ENCODE data around the gene ITGB3. TPM values are rescaled to one million over a fixed set of nuclear protein-coding genes. Genes with fewer than 3 reads are reported as not detected.

ITGB3 gene
- polyA plus RNA-seq, 1 of the 3 experiments (the other 2 are of a cell fraction): 4.6 TPM

DNA sequence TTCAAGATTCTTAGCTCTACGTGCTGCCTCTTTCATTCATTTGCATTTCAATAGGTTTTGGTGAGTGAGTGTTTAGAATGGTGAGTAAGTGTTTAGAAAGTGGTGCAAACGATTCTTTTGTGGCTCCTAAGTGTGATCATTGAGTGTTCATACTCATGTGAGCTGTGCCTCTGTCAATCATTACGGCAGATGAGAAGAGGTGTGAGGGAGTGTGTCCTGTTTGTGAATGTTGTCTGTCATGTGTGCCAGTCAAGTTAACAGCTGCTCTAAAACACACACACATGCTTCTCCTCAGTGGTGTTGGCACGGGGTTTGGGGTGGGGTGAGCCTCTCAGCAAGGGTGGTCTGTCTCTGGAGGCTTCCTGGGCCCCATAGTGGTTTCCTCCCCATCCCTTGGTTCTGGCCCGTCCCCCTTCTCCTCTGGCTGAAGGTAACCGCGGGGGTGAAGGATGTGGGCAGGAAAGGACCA is 33.1 kb upstream of the ITGB3 start:
- CTCF ChIA-PET: interaction anchor here (0.7 to 8.6 kb wide), 6 partner anchors 9 to 395 kb away, joined by 3 to 57 read pairs (median 6); partner anchors contain the start of gene MYL4

More for the DNA sequence above, 33.1 kb upstream of the ITGB3 start:
- 72% methylated on average over 7 of the region's 7 CpGs for WGBS (ENCODE audit: low lambda C conversion rate)
- Histone ChIP-seq H3K36me3 (replicated peaks in 1 of 2; ENCODE audit: control insufficient read depth in 1 of 2, insufficient read depth in 2 of 2, low read length in 1 of 2) (no peaks in the 10 kb centered on the region), H3K9ac (no peak overlapping the region), H3F3A (replicated peaks; ENCODE audit: insufficient read depth) (peaks cover 7% of the 10 kb centered on the region), H3K27ac (ENCODE audit: low read depth in 2 of 2, low read length in 1 of 2) (no peak overlapping the region), H3K4me1 (ENCODE audit: control insufficient read depth in 1 of 2, insufficient read depth in 2 of 2, low read depth in 1 of 2, low read length in 1 of 2) (peaks cover 4 to 11% of the 10 kb centered on the region in 2 experiments; a peak in 2 of 4 replicates), H3K4me2 (no peak overlapping the region), H3K27me3 (ENCODE audit: insufficient read depth) (no peaks in the 10 kb centered on the region), H3K9me2 (no peaks in the 10 kb centered on the region), H3K9me3 (no peaks in the 10 kb centered on the region), H4K20me1 (ENCODE audit: insufficient read depth) (no peaks in the 10 kb centered on the region), H3K79me2 (ENCODE audit: insufficient read depth) (no peaks in the 10 kb centered on the region), H3K4me3 (ENCODE audit: low read depth in 2 of 2, low read length in 1 of 2) (no peak overlapping the region), H2AFZ (ENCODE audit: low read depth) (no peak overlapping the region)
- POLR2A ChIA-PET: no interaction called here
- no peak for DNase-seq
- TF ChIP-seq ELF1 (IDR thresholded peaks at IDR 0.05): no peak
- TF ChIP-seq RFX5 (IDR thresholded peaks at IDR 0.05; ENCODE audit: low read length): no peak
- TF ChIP-seq, protein P1, sequence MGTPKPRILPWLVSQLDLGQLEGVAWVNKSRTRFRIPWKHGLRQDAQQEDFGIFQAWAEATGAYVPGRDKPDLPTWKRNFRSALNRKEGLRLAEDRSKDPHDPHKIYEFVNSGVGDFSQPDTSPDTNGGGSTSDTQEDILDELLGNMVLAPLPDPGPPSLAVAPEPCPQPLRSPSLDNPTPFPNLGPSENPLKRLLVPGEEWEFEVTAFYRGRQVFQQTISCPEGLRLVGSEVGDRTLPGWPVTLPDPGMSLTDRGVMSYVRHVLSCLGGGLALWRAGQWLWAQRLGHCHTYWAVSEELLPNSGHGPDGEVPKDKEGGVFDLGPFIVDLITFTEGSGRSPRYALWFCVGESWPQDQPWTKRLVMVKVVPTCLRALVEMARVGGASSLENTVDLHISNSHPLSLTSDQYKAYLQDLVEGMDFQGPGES (IDR thresholded peaks at IDR 0.05; ENCODE audit: low read depth, low read length): no peak
- TF ChIP-seq SMC3 (IDR thresholded peaks at IDR 0.05; ENCODE audit: low read depth, low read length): no peak
- TF ChIP-seq NFIC (IDR thresholded peaks at IDR 0.05; ENCODE audit: borderline replicate concordance): no peak
- no peak for TF ChIP-seq GATA2 (CRISPR knock-in tag; IDR thresholded peaks at IDR 0.05)
- TF ChIP-seq, protein P2, sequence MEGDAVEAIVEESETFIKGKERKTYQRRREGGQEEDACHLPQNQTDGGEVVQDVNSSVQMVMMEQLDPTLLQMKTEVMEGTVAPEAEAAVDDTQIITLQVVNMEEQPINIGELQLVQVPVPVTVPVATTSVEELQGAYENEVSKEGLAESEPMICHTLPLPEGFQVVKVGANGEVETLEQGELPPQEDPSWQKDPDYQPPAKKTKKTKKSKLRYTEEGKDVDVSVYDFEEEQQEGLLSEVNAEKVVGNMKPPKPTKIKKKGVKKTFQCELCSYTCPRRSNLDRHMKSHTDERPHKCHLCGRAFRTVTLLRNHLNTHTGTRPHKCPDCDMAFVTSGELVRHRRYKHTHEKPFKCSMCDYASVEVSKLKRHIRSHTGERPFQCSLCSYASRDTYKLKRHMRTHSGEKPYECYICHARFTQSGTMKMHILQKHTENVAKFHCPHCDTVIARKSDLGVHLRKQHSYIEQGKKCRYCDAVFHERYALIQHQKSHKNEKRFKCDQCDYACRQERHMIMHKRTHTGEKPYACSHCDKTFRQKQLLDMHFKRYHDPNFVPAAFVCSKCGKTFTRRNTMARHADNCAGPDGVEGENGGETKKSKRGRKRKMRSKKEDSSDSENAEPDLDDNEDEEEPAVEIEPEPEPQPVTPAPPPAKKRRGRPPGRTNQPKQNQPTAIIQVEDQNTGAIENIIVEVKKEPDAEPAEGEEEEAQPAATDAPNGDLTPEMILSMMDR (IDR thresholded peaks at IDR 0.05): no peak
- no peak for TF ChIP-seq TAF1 (IDR thresholded peaks at IDR 0.05; ENCODE audit: borderline replicate concordance, low read depth, low read length)
- TF ChIP-seq SIN3A (IDR thresholded peaks at IDR 0.05; ENCODE audit: borderline replicate concordance, low read depth, low read length): no peak
- TF ChIP-seq, protein P3, sequence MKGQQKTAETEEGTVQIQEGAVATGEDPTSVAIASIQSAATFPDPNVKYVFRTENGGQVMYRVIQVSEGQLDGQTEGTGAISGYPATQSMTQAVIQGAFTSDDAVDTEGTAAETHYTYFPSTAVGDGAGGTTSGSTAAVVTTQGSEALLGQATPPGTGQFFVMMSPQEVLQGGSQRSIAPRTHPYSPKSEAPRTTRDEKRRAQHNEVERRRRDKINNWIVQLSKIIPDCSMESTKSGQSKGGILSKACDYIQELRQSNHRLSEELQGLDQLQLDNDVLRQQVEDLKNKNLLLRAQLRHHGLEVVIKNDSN (IDR thresholded peaks at IDR 0.05; ENCODE audit: borderline replicate concordance, low read depth): no peak
- TF ChIP-seq, protein P4, sequence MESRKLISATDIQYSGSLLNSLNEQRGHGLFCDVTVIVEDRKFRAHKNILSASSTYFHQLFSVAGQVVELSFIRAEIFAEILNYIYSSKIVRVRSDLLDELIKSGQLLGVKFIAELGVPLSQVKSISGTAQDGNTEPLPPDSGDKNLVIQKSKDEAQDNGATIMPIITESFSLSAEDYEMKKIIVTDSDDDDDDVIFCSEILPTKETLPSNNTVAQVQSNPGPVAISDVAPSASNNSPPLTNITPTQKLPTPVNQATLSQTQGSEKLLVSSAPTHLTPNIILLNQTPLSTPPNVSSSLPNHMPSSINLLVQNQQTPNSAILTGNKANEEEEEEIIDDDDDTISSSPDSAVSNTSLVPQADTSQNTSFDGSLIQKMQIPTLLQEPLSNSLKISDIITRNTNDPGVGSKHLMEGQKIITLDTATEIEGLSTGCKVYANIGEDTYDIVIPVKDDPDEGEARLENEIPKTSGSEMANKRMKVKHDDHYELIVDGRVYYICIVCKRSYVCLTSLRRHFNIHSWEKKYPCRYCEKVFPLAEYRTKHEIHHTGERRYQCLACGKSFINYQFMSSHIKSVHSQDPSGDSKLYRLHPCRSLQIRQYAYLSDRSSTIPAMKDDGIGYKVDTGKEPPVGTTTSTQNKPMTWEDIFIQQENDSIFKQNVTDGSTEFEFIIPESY (IDR thresholded peaks at IDR 0.05; ENCODE audit: borderline replicate concordance, low read depth): no peak
- TF ChIP-seq POLR2AphosphoS5 (IDR thresholded peaks at IDR 0.05; ENCODE audit: low read depth, low read length): no peak
- TF ChIP-seq EP300 (IDR thresholded peaks at IDR 0.05; ENCODE audit: borderline replicate concordance in 1 of 2, low read depth in 1 of 2, low read length in 1 of 2): no peak
- no peak for TF ChIP-seq CHD2 (IDR thresholded peaks at IDR 0.05; ENCODE audit: low read length, partially characterized antibody)
- TF ChIP-seq, protein P5, sequence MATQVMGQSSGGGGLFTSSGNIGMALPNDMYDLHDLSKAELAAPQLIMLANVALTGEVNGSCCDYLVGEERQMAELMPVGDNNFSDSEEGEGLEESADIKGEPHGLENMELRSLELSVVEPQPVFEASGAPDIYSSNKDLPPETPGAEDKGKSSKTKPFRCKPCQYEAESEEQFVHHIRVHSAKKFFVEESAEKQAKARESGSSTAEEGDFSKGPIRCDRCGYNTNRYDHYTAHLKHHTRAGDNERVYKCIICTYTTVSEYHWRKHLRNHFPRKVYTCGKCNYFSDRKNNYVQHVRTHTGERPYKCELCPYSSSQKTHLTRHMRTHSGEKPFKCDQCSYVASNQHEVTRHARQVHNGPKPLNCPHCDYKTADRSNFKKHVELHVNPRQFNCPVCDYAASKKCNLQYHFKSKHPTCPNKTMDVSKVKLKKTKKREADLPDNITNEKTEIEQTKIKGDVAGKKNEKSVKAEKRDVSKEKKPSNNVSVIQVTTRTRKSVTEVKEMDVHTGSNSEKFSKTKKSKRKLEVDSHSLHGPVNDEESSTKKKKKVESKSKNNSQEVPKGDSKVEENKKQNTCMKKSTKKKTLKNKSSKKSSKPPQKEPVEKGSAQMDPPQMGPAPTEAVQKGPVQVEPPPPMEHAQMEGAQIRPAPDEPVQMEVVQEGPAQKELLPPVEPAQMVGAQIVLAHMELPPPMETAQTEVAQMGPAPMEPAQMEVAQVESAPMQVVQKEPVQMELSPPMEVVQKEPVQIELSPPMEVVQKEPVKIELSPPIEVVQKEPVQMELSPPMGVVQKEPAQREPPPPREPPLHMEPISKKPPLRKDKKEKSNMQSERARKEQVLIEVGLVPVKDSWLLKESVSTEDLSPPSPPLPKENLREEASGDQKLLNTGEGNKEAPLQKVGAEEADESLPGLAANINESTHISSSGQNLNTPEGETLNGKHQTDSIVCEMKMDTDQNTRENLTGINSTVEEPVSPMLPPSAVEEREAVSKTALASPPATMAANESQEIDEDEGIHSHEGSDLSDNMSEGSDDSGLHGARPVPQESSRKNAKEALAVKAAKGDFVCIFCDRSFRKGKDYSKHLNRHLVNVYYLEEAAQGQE (IDR thresholded peaks at IDR 0.05; ENCODE audit: low read depth, low read length): no peak
- TF ChIP-seq FOXJ3 (CRISPR knock-in tag; IDR thresholded peaks at IDR 0.05): no peak
- TF ChIP-seq MEF2A (IDR thresholded peaks at IDR 0.05; ENCODE audit: borderline replicate concordance, low read depth): no peak
